Calu3 (cell line): ENCODE data around the gene NTM. TPM values are rescaled to one million over a fixed set of nuclear protein-coding genes. Genes with fewer than 3 reads are reported as not detected.

ENCODE experiments used
- BruUV-seq: library from RNA; stranded (reverse); fragments of 400-500 nt; replicated peaks from 2 replicates; lab custom pipeline; 2021; lab: Mats Ljungman, UMichigan
- CTCF ChIA-PET: fragments of 300-600 bp; sonication (Branson Sonifier 250); formaldehyde crosslinking; loops from one replicate; lab custom pipeline; 2022; ENCODE audit warnings: antibody characterized with exemption; lab: Charles Lee
- DNase-seq: peaks from one replicate; pipeline ENCODE4 v3.0.0; 2022
- H3K27ac Mint-ChIP-seq: one replicate; pipeline ENCODE4 v1.8.0; 2022; ENCODE audit warnings: mixed read lengths; ENCODE audit not compliant: unreplicated experiment
- H3K27me3 Mint-ChIP-seq: one replicate; pipeline ENCODE4 v1.8.0; 2022; ENCODE audit warnings: mixed read lengths; ENCODE audit not compliant: unreplicated experiment
- H3K36me3 Mint-ChIP-seq: one replicate; pipeline ENCODE4 v1.8.0; 2022; ENCODE audit warnings: mild to moderate bottlenecking, moderate library complexity, mixed read lengths; ENCODE audit not compliant: insufficient read depth, unreplicated experiment
- H3K4me1 Mint-ChIP-seq: one replicate; pipeline ENCODE4 v1.8.0; 2022; ENCODE audit warnings: mild to moderate bottlenecking, low read depth, mixed read lengths; ENCODE audit not compliant: unreplicated experiment
- H3K4me3 Mint-ChIP-seq: one replicate; pipeline ENCODE4 v1.8.0; 2022; ENCODE audit warnings: mild to moderate bottlenecking, low read depth, moderate library complexity, mixed read lengths; ENCODE audit not compliant: unreplicated experiment
- H3K9me3 Mint-ChIP-seq: one replicate; pipeline ENCODE4 v1.8.0; 2022; ENCODE audit warnings: low read depth, mixed read lengths; ENCODE audit not compliant: unreplicated experiment
- CTCF ChIP-seq: fragments of 200-600 bp; IDR thresholded peaks from one replicate; pipeline ENCODE4 v1.8.0; 2022; ENCODE audit warnings: antibody characterized with exemption; ENCODE audit not compliant: unreplicated experiment
- intact Hi-C: fragments of 100-400 bp; cut with micrococcal nuclease; formaldehyde crosslinking; loops from one replicate; pipeline ENCODE4 v1.10.0; 2022; ENCODE audit not compliant: unreplicated experiment
- total RNA-seq: library from RNA; stranded (reverse); gene quantifications from 2 replicates; pipeline ENCODE4 v1.2.3, GENCODE V29; 2022

Gene NTM
- total RNA-seq, 1 experiment from 2014 or later: not detected

- no peak overlapping the region for H3K27ac Mint-ChIP-seq
- CTCF ChIA-PET: no interaction called here
- H3K4me3 Mint-ChIP-seq: no peak overlapping the region
- no peaks in the 10 kb centered on the region for H3K4me1 Mint-ChIP-seq
- no peak for DNase-seq
- intact Hi-C loops: no loop called here
- H3K36me3 Mint-ChIP-seq: no peaks in the 10 kb centered on the region
- no TSS peak for BruUV-seq
- no peaks in the 10 kb centered on the region for H3K27me3 Mint-ChIP-seq
- no peak for TF ChIP-seq CTCF
- H3K9me3 Mint-ChIP-seq: peaks cover 15% of the 10 kb centered on the region
These were observed 173.1 kb downstream of the NTM start for GRCh38 chr11:131543389-131544025.

GRCh38 chr11:131544591-131544990, 174.2 kb downstream of the NTM start:
- H3K27ac Mint-ChIP-seq: no peak overlapping the region
- no TSS peak for BruUV-seq
- no peaks in the 10 kb centered on the region for H3K27me3 Mint-ChIP-seq
- no peaks in the 10 kb centered on the region for H3K4me1 Mint-ChIP-seq
- intact Hi-C loops: no loop called here
- no peak for TF ChIP-seq CTCF
- DNase-seq: no peak
- CTCF ChIA-PET: no interaction called here
- H3K36me3 Mint-ChIP-seq: no peaks in the 10 kb centered on the region
- H3K9me3 Mint-ChIP-seq: peaks cover 13% of the 10 kb centered on the region
- no peak overlapping the region for H3K4me3 Mint-ChIP-seq

- Mint-ChIP-seq H3K27ac (no peak overlapping the region), H3K4me1 (no peaks in the 10 kb centered on the region), H3K36me3 (no peaks in the 10 kb centered on the region), H3K4me3 (no peak overlapping the region), H3K27me3 (no peaks in the 10 kb centered on the region), H3K9me3 (peaks cover 12% of the 10 kb centered on the region)
- intact Hi-C loops: no loop called here
- no TSS peak for BruUV-seq
- TF ChIP-seq CTCF: no peak
- CTCF ChIA-PET: no interaction called here
- no peak for DNase-seq
These were observed 175.9 kb downstream of the NTM start for GRCh38 chr11:131546218-131546895.

DNA sequence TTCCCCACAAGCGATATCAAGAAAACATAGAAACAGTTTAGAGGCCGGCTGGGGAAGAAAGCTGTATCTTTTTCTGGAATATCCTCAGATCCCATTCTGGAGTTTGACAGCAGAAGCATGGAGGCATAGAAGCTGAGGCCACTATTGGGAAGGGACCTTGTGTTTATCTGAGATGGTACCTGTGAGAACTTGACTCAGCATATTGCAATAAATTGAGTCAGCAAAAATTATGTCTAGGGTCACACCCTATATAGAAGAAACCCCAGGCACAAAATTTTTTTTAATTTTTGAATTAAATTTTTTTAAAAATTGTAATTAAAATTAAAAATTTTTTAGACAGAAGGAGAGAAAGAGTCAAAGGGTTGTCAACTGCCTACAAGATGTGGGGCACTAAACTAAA, 178.7 kb downstream of the NTM start:
- Mint-ChIP-seq H3K4me3 (no peak overlapping the region), H3K36me3 (no peaks in the 10 kb centered on the region), H3K9me3 (peaks cover 17% of the 10 kb centered on the region), H3K27me3 (no peaks in the 10 kb centered on the region), H3K4me1 (no peaks in the 10 kb centered on the region), H3K27ac (no peak overlapping the region)
- CTCF ChIA-PET: no interaction called here
- no peak for TF ChIP-seq CTCF
- intact Hi-C loops: no loop called here
- no TSS peak for BruUV-seq
- no peak for DNase-seq
